ENCODE results near the gene RPL38. TPM values are rescaled to one million over a fixed set of nuclear protein-coding genes. Genes with fewer than 3 reads are reported as not detected.

RPL38 gene
- total and polyA plus RNA-seq, 5 donors from 2014 or later = 1,316 to 2,253 (median 2,032) TPM

GRCh38 chr17:74217037-74217730 is 13.7 kb downstream of the RPL38 start:
- H3K27me3 ChIP-seq (ENCODE audit: control insufficient read depth, insufficient read depth, low read length) = no peaks in the 10 kb centered on the region
- Mint-ChIP-seq H3K4me3 (peak overlapping the region in 1 of 4 donors; percentile 90), H3K27me3 (no peaks in the 10 kb centered on the region), H3K36me3 (peaks cover 16% of the 10 kb centered on the region), H3K27ac (peak overlapping the region in 2 of 3 donors; percentile 26 to 36), H3K4me1 (peaks cover 0 to 46% (median 11%) of the 10 kb centered on the region in 4 donors), H3K9me3 (no peaks in the 10 kb centered on the region)
- peaks cover 6% of the 10 kb centered on the region for H3K36me3 ChIP-seq (ENCODE audit: control insufficient read depth, insufficient read depth, low read length)
- H3K9me3 ChIP-seq (ENCODE audit: control insufficient read depth in 2 of 2, low read length in 2 of 2) = no peaks in the 10 kb centered on the region
- H3K27ac ChIP-seq (ENCODE audit: insufficient read depth, low read length, poor library complexity, severe bottlenecking) = no peak overlapping the region
- no peak for ATAC-seq (ENCODE audit: low read depth in 2 of 2)
- no peak for DNase-seq
- H3K4me1 ChIP-seq (ENCODE audit: control insufficient read depth, insufficient read depth, low read length, poor library complexity, severe bottlenecking) = peaks cover 35% of the 10 kb centered on the region
- no peak overlapping the region for H3K4me3 ChIP-seq (ENCODE audit: low read depth, low read length)

GRCh38 chr17:74217888-74218287 is 14.4 kb downstream of the RPL38 start:
- no peak for DNase-seq
- peaks cover 0 to 39% (median 6%) of the 10 kb centered on the region in 4 donors for H3K4me1 Mint-ChIP-seq
- H3K27me3 Mint-ChIP-seq = no peaks in the 10 kb centered on the region
- peaks cover 28% of the 10 kb centered on the region for H3K4me1 ChIP-seq (ENCODE audit: control insufficient read depth, insufficient read depth, low read length, poor library complexity, severe bottlenecking)
- peaks cover 16% of the 10 kb centered on the region for H3K36me3 Mint-ChIP-seq
- no peak overlapping the region for H3K4me3 Mint-ChIP-seq
- no peak for ATAC-seq (ENCODE audit: low read depth in 2 of 2)
- peaks cover 8% of the 10 kb centered on the region for H3K36me3 ChIP-seq (ENCODE audit: control insufficient read depth, insufficient read depth, low read length)
- H3K27ac Mint-ChIP-seq = no peak overlapping the region
- no peaks in the 10 kb centered on the region for H3K27me3 ChIP-seq (ENCODE audit: control insufficient read depth, insufficient read depth, low read length)
- no peak overlapping the region for H3K27ac ChIP-seq (ENCODE audit: insufficient read depth, low read length, poor library complexity, severe bottlenecking)
- H3K9me3 Mint-ChIP-seq = no peaks in the 10 kb centered on the region
- H3K9me3 ChIP-seq (ENCODE audit: control insufficient read depth in 2 of 2, low read length in 2 of 2) = no peaks in the 10 kb centered on the region
- H3K4me3 ChIP-seq (ENCODE audit: low read depth, low read length) = no peak overlapping the region

- peaks cover 16% of the 10 kb centered on the region for H3K36me3 Mint-ChIP-seq
- H3K9me3 Mint-ChIP-seq = no peaks in the 10 kb centered on the region
- no peak overlapping the region for H3K4me3 Mint-ChIP-seq
Measured at GRCh38 chr17:74218436-74218835, 15.0 kb downstream of the RPL38 start.

DNA sequence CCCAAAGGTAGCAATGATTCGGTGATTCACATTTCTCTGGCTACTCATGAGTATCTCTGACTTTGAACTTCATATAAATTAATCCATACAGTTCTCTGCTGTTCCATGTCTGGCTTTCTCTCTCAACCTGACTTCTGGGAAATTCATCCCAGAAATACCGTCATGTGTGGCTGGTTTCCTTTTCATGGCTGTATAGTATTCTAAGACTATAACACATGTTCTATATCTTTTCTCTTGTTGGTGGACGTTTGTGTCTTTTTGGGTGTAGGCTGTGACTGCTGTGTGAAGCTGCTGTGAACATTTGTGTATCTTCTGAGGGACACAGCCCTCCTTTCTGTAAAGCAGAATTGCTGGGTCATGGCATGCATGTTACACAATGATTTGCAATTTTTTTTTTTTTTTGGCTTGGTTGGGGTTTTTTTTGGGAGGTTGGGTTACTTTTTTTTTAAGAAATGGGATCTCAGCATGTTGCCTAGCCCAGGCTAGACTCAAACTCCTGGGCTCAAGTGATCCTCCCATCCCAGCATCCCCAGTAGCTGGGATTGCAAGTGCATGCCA is 16.2 kb downstream of the RPL38 start:
- Histone ChIP-seq H3K27ac (ENCODE audit: insufficient read depth, low read length, poor library complexity, severe bottlenecking) (no peak overlapping the region), H3K4me1 (ENCODE audit: control insufficient read depth, insufficient read depth, low read length, poor library complexity, severe bottlenecking) (peaks cover 13% of the 10 kb centered on the region), H3K27me3 (ENCODE audit: control insufficient read depth, insufficient read depth, low read length) (no peaks in the 10 kb centered on the region), H3K36me3 (ENCODE audit: control insufficient read depth, insufficient read depth, low read length) (peaks cover 19% of the 10 kb centered on the region), H3K4me3 (ENCODE audit: low read depth, low read length) (no peak overlapping the region), H3K9me3 (ENCODE audit: control insufficient read depth in 2 of 2, low read length in 2 of 2) (no peaks in the 10 kb centered on the region)
- Mint-ChIP-seq H3K4me3 (peak overlapping the region in 1 of 4 donors; percentile 86), H3K27me3 (no peaks in the 10 kb centered on the region), H3K36me3 (peaks cover 28% of the 10 kb centered on the region), H3K27ac (no peak overlapping the region), H3K4me1 (peaks cover 0 to 29% (median under 1%) of the 10 kb centered on the region in 4 donors), H3K9me3 (no peaks in the 10 kb centered on the region)
- DNase-seq = no peak
- no peak for ATAC-seq (ENCODE audit: low read depth in 2 of 2)

More at GRCh38 chr17:74218436-74218835, 15.0 kb downstream of the RPL38 start:
- H3K36me3 ChIP-seq (ENCODE audit: control insufficient read depth, insufficient read depth, low read length) = peaks cover 10% of the 10 kb centered on the region
- H3K27ac ChIP-seq (ENCODE audit: insufficient read depth, low read length, poor library complexity, severe bottlenecking) = no peak overlapping the region
- H3K9me3 ChIP-seq (ENCODE audit: control insufficient read depth in 2 of 2, low read length in 2 of 2) = no peaks in the 10 kb centered on the region
- no peaks in the 10 kb centered on the region for H3K27me3 ChIP-seq (ENCODE audit: control insufficient read depth, insufficient read depth, low read length)
- Mint-ChIP-seq H3K27me3 (no peaks in the 10 kb centered on the region), H3K4me1 (peaks cover 0 to 35% (median 2%) of the 10 kb centered on the region in 4 donors), H3K27ac (no peak overlapping the region)
- H3K4me1 ChIP-seq (ENCODE audit: control insufficient read depth, insufficient read depth, low read length, poor library complexity, severe bottlenecking) = peaks cover 25% of the 10 kb centered on the region
- H3K4me3 ChIP-seq (ENCODE audit: low read depth, low read length) = no peak overlapping the region
- ATAC-seq (ENCODE audit: low read depth in 2 of 2) = no peak
- no peak for DNase-seq

- Mint-ChIP-seq H3K27me3 (no peaks in the 10 kb centered on the region), H3K4me1 (peaks cover 0 to 24% (median under 1%) of the 10 kb centered on the region in 4 donors), H3K9me3 (no peaks in the 10 kb centered on the region), H3K4me3 (peak overlapping the region in 1 of 4 donors; percentile 86), H3K36me3 (peaks cover 34% of the 10 kb centered on the region), H3K27ac (no peak overlapping the region)
- DNase-seq = no peak
- H3K9me3 ChIP-seq (ENCODE audit: control insufficient read depth in 2 of 2, low read length in 2 of 2) = no peaks in the 10 kb centered on the region
- no peak overlapping the region for H3K27ac ChIP-seq (ENCODE audit: insufficient read depth, low read length, poor library complexity, severe bottlenecking)
- peaks cover 7% of the 10 kb centered on the region for H3K4me1 ChIP-seq (ENCODE audit: control insufficient read depth, insufficient read depth, low read length, poor library complexity, severe bottlenecking)
- peaks cover 21% of the 10 kb centered on the region for H3K36me3 ChIP-seq (ENCODE audit: control insufficient read depth, insufficient read depth, low read length)
- ATAC-seq (ENCODE audit: low read depth in 2 of 2) = no peak
- H3K4me3 ChIP-seq (ENCODE audit: low read depth, low read length) = no peak overlapping the region
- no peaks in the 10 kb centered on the region for H3K27me3 ChIP-seq (ENCODE audit: control insufficient read depth, insufficient read depth, low read length)
Measured at GRCh38 chr17:74220219-74220618, 16.7 kb downstream of the RPL38 start.

- Mint-ChIP-seq H3K4me1 (peaks cover 0 to 21% (median under 1%) of the 10 kb centered on the region in 4 donors), H3K36me3 (peaks cover 43% of the 10 kb centered on the region), H3K27ac (peak overlapping the region in 1 of 3 donors; percentile 14), H3K9me3 (no peaks in the 10 kb centered on the region), H3K4me3 (no peak overlapping the region), H3K27me3 (no peaks in the 10 kb centered on the region)
- H3K27me3 ChIP-seq (ENCODE audit: control insufficient read depth, insufficient read depth, low read length) = no peaks in the 10 kb centered on the region
- no peak overlapping the region for H3K4me3 ChIP-seq (ENCODE audit: low read depth, low read length)
- H3K36me3 ChIP-seq (ENCODE audit: control insufficient read depth, insufficient read depth, low read length) = peaks cover 29% of the 10 kb centered on the region
- H3K9me3 ChIP-seq (ENCODE audit: control insufficient read depth in 2 of 2, low read length in 2 of 2) = no peaks in the 10 kb centered on the region
- DNase-seq = no peak
- H3K27ac ChIP-seq (ENCODE audit: insufficient read depth, low read length, poor library complexity, severe bottlenecking) = no peak overlapping the region
- ATAC-seq (ENCODE audit: low read depth in 2 of 2) = no peak
- H3K4me1 ChIP-seq (ENCODE audit: control insufficient read depth, insufficient read depth, low read length, poor library complexity, severe bottlenecking) = no peaks in the 10 kb centered on the region
Measured at GRCh38 chr17:74220946-74221818, 17.7 kb downstream of the RPL38 start.

DNA sequence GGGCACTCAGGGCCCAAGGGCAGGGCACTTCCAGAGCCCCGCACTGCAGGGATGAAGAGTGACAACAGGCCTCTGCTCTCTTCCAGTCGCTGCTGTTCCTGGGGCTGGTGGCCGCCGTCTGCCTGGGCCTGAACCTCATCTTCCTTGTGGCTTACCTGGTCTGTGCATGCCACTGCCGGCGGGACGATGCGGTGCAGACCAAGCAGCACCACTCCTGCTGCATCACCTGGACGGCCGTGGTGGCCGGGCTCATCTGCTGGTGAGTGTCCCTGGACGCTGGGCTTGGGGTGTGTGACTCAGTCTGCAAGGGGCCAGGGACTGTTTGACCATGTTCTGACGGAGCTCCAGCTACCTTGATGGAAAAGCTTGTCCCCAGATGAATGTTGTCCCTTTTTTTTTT is 18.9 kb downstream of the RPL38 start:
- Histone ChIP-seq H3K4me1 (ENCODE audit: control insufficient read depth, insufficient read depth, low read length, poor library complexity, severe bottlenecking) (no peaks in the 10 kb centered on the region), H3K4me3 (ENCODE audit: low read depth, low read length) (no peak overlapping the region), H3K9me3 (ENCODE audit: control insufficient read depth in 2 of 2, low read length in 2 of 2) (no peaks in the 10 kb centered on the region), H3K27ac (ENCODE audit: insufficient read depth, low read length, poor library complexity, severe bottlenecking) (no peak overlapping the region), H3K27me3 (ENCODE audit: control insufficient read depth, insufficient read depth, low read length) (no peaks in the 10 kb centered on the region), H3K36me3 (ENCODE audit: control insufficient read depth, insufficient read depth, low read length) (peaks cover 37% of the 10 kb centered on the region)
- Mint-ChIP-seq H3K9me3 (no peaks in the 10 kb centered on the region), H3K27me3 (no peaks in the 10 kb centered on the region), H3K4me3 (no peak overlapping the region), H3K27ac (no peak overlapping the region), H3K36me3 (peaks cover 46% of the 10 kb centered on the region), H3K4me1 (peaks cover 0 to 14% (median under 1%) of the 10 kb centered on the region in 4 donors)
- ATAC-seq (ENCODE audit: low read depth in 2 of 2) = no peak
- DNase-seq = no peak

Measured in CD4-positive, CD25-positive, alpha-beta regulatory T cell (primary cell).